Measurements from ENCODE around the gene IFNK. TPM values are rescaled to one million over a fixed set of nuclear protein-coding genes. Genes with fewer than 3 reads are reported as not detected.
A peak's percentile ranks its signal among the peaks of the same experiment; 100 is the strongest.

Gene IFNK
- total RNA-seq, 4 donors from 2014 or later: not detected

DNA sequence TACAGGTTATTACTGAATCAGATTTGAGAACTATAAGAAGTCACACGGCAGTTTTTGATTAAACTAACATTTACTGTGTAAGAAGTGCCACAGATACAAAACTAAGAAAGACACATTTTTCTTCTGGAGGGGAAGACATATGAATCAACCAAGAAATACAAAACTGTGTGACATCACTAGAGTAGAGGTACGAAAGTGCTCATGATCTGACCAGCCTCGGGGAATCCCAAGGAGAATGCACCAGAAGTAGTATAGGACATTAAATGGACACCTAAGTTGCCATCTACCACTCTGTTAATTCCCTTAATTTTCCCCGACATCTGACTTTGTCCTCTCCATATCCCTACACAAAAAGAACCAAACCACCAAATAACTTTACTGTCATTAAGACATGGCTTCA lies 5.3 kb upstream of the IFNK start:
- Histone ChIP-seq H3K9me3 (no peaks in the 10 kb centered on the region), H3K4me1 (peaks cover 0 to 6% of the 10 kb centered on the region in 2 donors), H3K27ac (no peak overlapping the region), H3K27me3 (no peaks in the 10 kb centered on the region), H3K4me3 (no peak overlapping the region), H3K36me3 (no peaks in the 10 kb centered on the region)
- no peak for DNase-seq
- no peak for TF ChIP-seq POLR2A (IDR thresholded peaks at IDR 0.05)
- TF ChIP-seq, protein P1, sequence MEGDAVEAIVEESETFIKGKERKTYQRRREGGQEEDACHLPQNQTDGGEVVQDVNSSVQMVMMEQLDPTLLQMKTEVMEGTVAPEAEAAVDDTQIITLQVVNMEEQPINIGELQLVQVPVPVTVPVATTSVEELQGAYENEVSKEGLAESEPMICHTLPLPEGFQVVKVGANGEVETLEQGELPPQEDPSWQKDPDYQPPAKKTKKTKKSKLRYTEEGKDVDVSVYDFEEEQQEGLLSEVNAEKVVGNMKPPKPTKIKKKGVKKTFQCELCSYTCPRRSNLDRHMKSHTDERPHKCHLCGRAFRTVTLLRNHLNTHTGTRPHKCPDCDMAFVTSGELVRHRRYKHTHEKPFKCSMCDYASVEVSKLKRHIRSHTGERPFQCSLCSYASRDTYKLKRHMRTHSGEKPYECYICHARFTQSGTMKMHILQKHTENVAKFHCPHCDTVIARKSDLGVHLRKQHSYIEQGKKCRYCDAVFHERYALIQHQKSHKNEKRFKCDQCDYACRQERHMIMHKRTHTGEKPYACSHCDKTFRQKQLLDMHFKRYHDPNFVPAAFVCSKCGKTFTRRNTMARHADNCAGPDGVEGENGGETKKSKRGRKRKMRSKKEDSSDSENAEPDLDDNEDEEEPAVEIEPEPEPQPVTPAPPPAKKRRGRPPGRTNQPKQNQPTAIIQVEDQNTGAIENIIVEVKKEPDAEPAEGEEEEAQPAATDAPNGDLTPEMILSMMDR (IDR thresholded peaks at IDR 0.05): no peak
- intact Hi-C loops (cut with DNase I; ENCODE audit: low total_unique reads): no loop called here

DNA sequence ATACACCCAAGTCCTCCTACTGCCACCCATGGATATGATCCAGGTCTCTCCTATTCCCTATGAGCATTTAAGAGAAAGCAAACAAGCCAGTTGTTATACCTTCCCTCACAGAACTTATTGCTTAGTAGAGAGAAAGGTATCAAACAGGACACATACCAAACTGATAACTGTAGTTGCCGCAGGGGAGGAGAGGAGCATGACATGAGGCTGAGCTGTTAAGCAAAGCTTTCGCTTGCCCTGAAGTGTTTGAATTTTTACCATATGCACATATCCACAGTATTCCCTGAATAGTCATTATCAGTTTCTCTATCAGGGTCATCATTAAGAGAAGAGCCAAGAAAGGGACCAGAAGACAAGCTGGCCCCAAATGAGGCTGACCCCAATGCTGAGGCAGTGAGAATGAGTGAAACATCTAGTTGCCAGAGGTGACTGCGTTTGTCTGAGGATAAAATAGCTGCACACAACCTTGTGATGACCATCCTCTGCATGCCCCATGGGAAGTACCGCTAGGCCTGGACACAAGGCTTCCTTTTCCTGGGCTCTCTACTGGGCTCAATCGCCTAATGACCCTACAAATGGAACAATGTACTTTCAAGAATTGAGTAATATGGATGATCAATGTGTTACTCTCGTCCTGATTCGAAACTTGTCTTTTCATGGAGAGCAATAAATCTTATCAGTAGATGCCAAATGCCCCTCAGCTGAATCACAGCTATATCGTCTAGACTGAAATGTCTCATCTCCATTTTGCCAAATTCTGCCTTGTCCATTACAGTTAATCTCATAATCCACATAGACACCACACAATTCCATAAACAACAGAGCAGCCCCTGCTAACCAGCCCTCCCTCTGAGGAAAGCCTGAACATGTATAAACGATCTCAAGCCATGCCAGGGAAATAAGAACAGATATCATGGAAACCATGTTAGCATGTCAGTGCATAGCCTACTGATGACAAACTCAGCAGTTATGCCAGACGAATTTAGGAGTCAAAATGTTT lies 4.3 kb upstream of the IFNK start:
- H3K4me3 ChIP-seq: no peak overlapping the region
- TF ChIP-seq, protein P1 (IDR thresholded peaks at IDR 0.05): no peak
- TF ChIP-seq POLR2A (IDR thresholded peaks at IDR 0.05): no peak
- no peaks in the 10 kb centered on the region for H3K9me3 ChIP-seq
- H3K4me1 ChIP-seq: peaks cover 0 to 6% of the 10 kb centered on the region in 2 donors
- no peaks in the 10 kb centered on the region for H3K27me3 ChIP-seq
- DNase-seq: no peak
- intact Hi-C loops (cut with DNase I; ENCODE audit: low total_unique reads): no loop called here
- H3K27ac ChIP-seq: no peak overlapping the region
- H3K36me3 ChIP-seq: no peaks in the 10 kb centered on the region

DNA sequence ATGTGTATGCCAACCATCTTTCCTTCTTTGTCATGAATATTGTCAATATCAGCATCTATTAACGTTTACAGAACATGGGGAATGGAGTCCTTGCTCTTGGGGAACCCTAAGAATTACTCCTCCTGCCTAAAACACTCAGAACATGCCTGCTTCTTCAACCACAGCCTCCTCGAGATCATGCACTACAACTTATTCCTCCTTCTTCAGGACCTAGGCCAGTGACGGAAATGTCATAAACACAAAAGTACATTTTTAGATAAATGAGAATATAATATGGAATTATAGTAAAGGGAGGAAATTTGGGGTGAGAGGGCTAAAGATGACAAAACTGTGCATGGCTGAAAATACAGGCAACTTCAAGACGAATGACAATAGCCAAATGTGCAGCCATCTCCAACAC lies 3.1 kb upstream of the IFNK start:
- Histone ChIP-seq H3K36me3 (no peaks in the 10 kb centered on the region), H3K27ac (no peak overlapping the region), H3K27me3 (no peaks in the 10 kb centered on the region), H3K4me3 (no peak overlapping the region), H3K4me1 (no peaks in the 10 kb centered on the region), H3K9me3 (no peaks in the 10 kb centered on the region)
- intact Hi-C loops (cut with DNase I; ENCODE audit: low total_unique reads): no loop called here
- no peak for DNase-seq
- TF ChIP-seq POLR2A (IDR thresholded peaks at IDR 0.05): no peak
- TF ChIP-seq, protein P1 (IDR thresholded peaks at IDR 0.05): no peak

DNA sequence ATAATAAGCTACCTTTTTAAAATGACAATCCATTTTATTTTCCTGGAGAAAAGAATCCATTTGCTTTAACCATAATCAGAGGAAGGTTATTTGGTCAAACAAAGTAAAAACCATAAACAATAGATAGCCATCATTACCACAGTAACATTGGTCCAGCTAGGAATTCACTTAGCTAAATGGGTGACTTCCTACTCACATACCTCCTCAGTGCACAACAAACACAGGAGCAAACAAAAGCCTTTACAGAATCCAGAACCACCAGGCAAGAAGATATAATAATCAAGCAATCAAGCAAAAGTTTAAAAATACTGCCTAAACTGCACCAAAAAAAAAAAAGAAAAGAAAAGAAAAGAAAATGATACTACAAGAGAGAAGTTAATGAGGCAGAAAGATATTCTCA lies 949 bp upstream of the IFNK start:
- Histone ChIP-seq H3K9me3 (no peaks in the 10 kb centered on the region), H3K27me3 (no peaks in the 10 kb centered on the region), H3K4me3 (no peak overlapping the region), H3K27ac (no peak overlapping the region), H3K4me1 (peaks cover 0 to 8% of the 10 kb centered on the region in 2 donors), H3K36me3 (no peaks in the 10 kb centered on the region)
- no peak for DNase-seq
- no peak for TF ChIP-seq POLR2A (IDR thresholded peaks at IDR 0.05)
- TF ChIP-seq, protein P1 (IDR thresholded peaks at IDR 0.05): no peak
- intact Hi-C loops (cut with DNase I; ENCODE audit: low total_unique reads): no loop called here

DNA sequence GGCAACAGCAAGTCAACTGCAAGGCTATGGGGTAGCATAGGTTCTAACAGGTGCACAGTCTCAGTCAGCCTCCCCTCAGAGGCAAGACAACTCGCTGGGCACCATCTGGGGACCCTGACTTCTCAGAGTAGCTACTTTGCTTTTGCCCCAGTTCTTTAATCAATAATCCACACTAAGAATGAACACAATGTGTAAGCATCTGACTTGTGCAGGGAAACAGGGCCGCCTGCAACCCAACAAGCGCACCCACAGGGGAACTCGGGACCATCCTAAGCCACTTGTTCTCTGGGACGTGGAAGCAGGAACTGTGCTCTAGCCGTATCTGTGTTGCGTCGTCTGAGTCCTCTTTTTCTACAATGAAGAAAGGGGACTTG lies 3.6 kb downstream of the IFNK start:
- Histone ChIP-seq H3K4me1 (peaks cover 0 to 8% of the 10 kb centered on the region in 2 donors), H3K27ac (peak overlapping the region; percentile 94 to 95), H3K27me3 (no peaks in the 10 kb centered on the region), H3K36me3 (no peaks in the 10 kb centered on the region), H3K4me3 (peak overlapping the region; percentile 84 to 89), H3K9me3 (no peaks in the 10 kb centered on the region)
- TF ChIP-seq, protein P1 (IDR thresholded peaks at IDR 0.05): no peak
- no peak for TF ChIP-seq POLR2A (IDR thresholded peaks at IDR 0.05)
- no peak for DNase-seq
- intact Hi-C loops (cut with DNase I; ENCODE audit: low total_unique reads): no loop called here

Measured in uterus (tissue), 4 donors.